ENCODE results near the gene LRRN1.
"Not testable (repeated sequence)": the region's sequence is repeated elsewhere in the genome, so short reads cannot be mapped to it uniquely, and the experiment has no call there.

The LRRN1 gene

GRCh38 chr3:3815206-3815605 is 16.0 kb downstream of the LRRN1 start:
- no peak for DNase-seq

- no peak for DNase-seq
Observed at GRCh38 chr3:3816034-3816433, 16.8 kb downstream of the LRRN1 start.

GRCh38 chr3:3817865-3818264 is 18.6 kb downstream of the LRRN1 start:
- DNase-seq, result no peak

- no peak for DNase-seq
Observed at GRCh38 chr3:3821777-3822176, 22.5 kb downstream of the LRRN1 start.

- DNase-seq, result no peak
Observed at GRCh38 chr3:3825035-3825434, 25.8 kb downstream of the LRRN1 start.

- DNase-seq, result no peak
Observed at GRCh38 chr3:3826521-3826920, 27.3 kb downstream of the LRRN1 start.

GRCh38 chr3:3827111-3827510 is 27.9 kb downstream of the LRRN1 start:
- no peak for DNase-seq

GRCh38 chr3:3828417-3828816 is 29.2 kb downstream of the LRRN1 start:
- DNase-seq, result not testable (repeated sequence)

- DNase-seq, result no peak
Observed at GRCh38 chr3:3836845-3837244, 37.6 kb downstream of the LRRN1 start.

GRCh38 chr3:3842356-3842755 is 43.1 kb downstream of the LRRN1 start:
- DNase-seq, result no peak

- DNase-seq, result no peak
Observed at GRCh38 chr3:3847994-3848922, 49.0 kb downstream of the LRRN1 start.

GRCh38 chr3:3848923-3849275 is 49.7 kb downstream of the LRRN1 start:
- no peak for DNase-seq

GRCh38 chr3:3851621-3852323 is 52.5 kb downstream of the LRRN1 start:
- peak; percentile 46 for DNase-seq

GRCh38 chr3:3853544-3853943 is 54.3 kb downstream of the LRRN1 start:
- peak; percentile 25 for DNase-seq

GRCh38 chr3:3855056-3855455 is 55.8 kb downstream of the LRRN1 start:
- no peak for DNase-seq

- no peak for DNase-seq
Observed at GRCh38 chr3:3860235-3860634, 61.0 kb downstream of the LRRN1 start.

- DNase-seq, result no peak
Observed at GRCh38 chr3:3862534-3862933, 63.3 kb downstream of the LRRN1 start.

GRCh38 chr3:3875491-3875890 is 76.3 kb downstream of the LRRN1 start:
- DNase-seq, result no peak

GRCh38 chr3:3881050-3881449 is 81.8 kb downstream of the LRRN1 start:
- no peak for DNase-seq

GRCh38 chr3:3887311-3887710 is 88.1 kb downstream of the LRRN1 start:
- DNase-seq, result peak; percentile 54

GRCh38 chr3:3893590-3893989 is 94.4 kb downstream of the LRRN1 start:
- no peak for DNase-seq

Measured in OCI-M1 (cell line).